Measurements from ENCODE around the gene NAPB. TPM values are rescaled to one million over a fixed set of nuclear protein-coding genes. Genes with fewer than 3 reads are reported as not detected.
"Not testable (repeated sequence)": the region's sequence is repeated elsewhere in the genome, so short reads cannot be mapped to it uniquely, and the experiment has no call there.

NAPB gene
- total RNA-seq: 5.3 TPM

- peak; percentile 97 for DNase-seq (ENCODE audit: low spot score)
Observed at GRCh38 chr20:23420943-23421931, at the start of gene NAPB. NAPB (minus strand) TSS chr20:23421488; CDS start chr20:23421402, 86 bp downstream.

GRCh38 chr20:23466961-23467360 lies 45.7 kb upstream of the NAPB start:
- DNase-seq (ENCODE audit: low spot score); ATAC-seq: not testable (repeated sequence)

More at GRCh38 chr20:23420943-23421931, at the start of gene NAPB:
- ATAC-seq: peak; percentile 99

- ATAC-seq (no peak), DNase-seq (ENCODE audit: low spot score) (no peak)
Observed at GRCh38 chr20:23461180-23461579, 39.9 kb upstream of the NAPB start.

- no peak for ATAC-seq
- no peak for DNase-seq (ENCODE audit: low spot score)
Observed at GRCh38 chr20:23459461-23460150, 38.3 kb upstream of the NAPB start.

- no peak for ATAC-seq
- DNase-seq (ENCODE audit: low spot score): no peak
Observed at GRCh38 chr20:23456873-23457272, 35.6 kb upstream of the NAPB start.

GRCh38 chr20:23456409-23456808 lies 35.1 kb upstream of the NAPB start:
- no peak for ATAC-seq
- DNase-seq (ENCODE audit: low spot score): no peak

GRCh38 chr20:23455639-23456038 lies 34.4 kb upstream of the NAPB start:
- DNase-seq (ENCODE audit: low spot score): no peak
- ATAC-seq: no peak

- ATAC-seq (no peak), DNase-seq (ENCODE audit: low spot score) (no peak)
Observed at GRCh38 chr20:23454816-23455215, 33.5 kb upstream of the NAPB start.

- DNase-seq (ENCODE audit: low spot score): no peak
- ATAC-seq: no peak
Observed at GRCh38 chr20:23453549-23454543, 32.6 kb upstream of the NAPB start.

GRCh38 chr20:23452776-23453175 lies 31.5 kb upstream of the NAPB start, which contains the start of gene CST11:
CST11 (minus strand) TSS chr20:23452876; CDS start chr20:23452811, 65 bp downstream.
- no peak for ATAC-seq
- DNase-seq (ENCODE audit: low spot score): no peak

GRCh38 chr20:23451956-23452487 lies 30.7 kb upstream of the NAPB start:
- no peak for DNase-seq (ENCODE audit: low spot score)
- ATAC-seq: no peak

- no peak for DNase-seq (ENCODE audit: low spot score)
- ATAC-seq: no peak
Observed at GRCh38 chr20:23450877-23451276, 29.6 kb upstream of the NAPB start.

- ATAC-seq: no peak
- DNase-seq (ENCODE audit: low spot score): no peak
Observed at GRCh38 chr20:23449421-23449820, 28.1 kb upstream of the NAPB start.

GRCh38 chr20:23448167-23448566 lies 26.9 kb upstream of the NAPB start:
- ATAC-seq (no peak), DNase-seq (ENCODE audit: low spot score) (no peak)

GRCh38 chr20:23446505-23446904 lies 25.2 kb upstream of the NAPB start:
- ATAC-seq (peak; percentile 71), DNase-seq (ENCODE audit: low spot score) (no peak)

GRCh38 chr20:23445596-23446217 lies 24.4 kb upstream of the NAPB start:
- ATAC-seq: no peak

GRCh38 chr20:23444859-23445258 lies 23.6 kb upstream of the NAPB start:
- no peak for ATAC-seq
- no peak for DNase-seq (ENCODE audit: low spot score)

More at GRCh38 chr20:23445596-23446217, 24.4 kb upstream of the NAPB start:
- DNase-seq (ENCODE audit: low spot score): no peak

- ATAC-seq: no peak
- no peak for DNase-seq (ENCODE audit: low spot score)
Observed at GRCh38 chr20:23442436-23442835, 21.1 kb upstream of the NAPB start.

GRCh38 chr20:23441850-23442313 lies 20.6 kb upstream of the NAPB start:
- DNase-seq (ENCODE audit: low spot score) (peak; percentile 58), ATAC-seq (peak; percentile 91)

GRCh38 chr20:23440004-23440403 lies 18.7 kb upstream of the NAPB start:
- ATAC-seq (no peak), DNase-seq (ENCODE audit: low spot score) (no peak)
